ENCODE results near the gene B3GALNT2.
"Not testable (repeated sequence)": the region's sequence is repeated elsewhere in the genome, so short reads cannot be mapped to it uniquely, and the experiment has no call there.

The B3GALNT2 gene

DNA sequence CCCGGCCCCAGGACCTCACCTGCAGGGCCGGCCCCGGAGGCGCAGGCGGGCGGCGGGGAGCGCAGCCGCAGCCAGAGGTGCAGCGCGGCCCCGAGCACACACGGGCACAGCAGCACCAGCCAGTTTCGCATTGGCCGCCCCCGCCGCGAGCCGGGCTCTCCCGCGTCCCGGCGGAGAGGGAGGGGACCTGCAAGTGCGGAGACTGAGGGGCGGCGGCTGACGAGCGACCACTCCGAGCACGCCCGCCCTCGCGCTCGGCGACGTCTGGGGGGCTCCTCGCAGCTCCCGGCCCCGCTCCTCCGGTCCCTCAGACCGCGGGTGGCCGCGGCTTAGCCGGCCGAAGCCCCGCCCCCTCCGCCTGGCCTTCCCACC, at the start of gene B3GALNT2:
Gene B3GALNT2, minus strand, starts transcription at position 331 of the 372 bp plus-strand sequence. Its CDS starts 200 bp downstream, at position 131.
- no peak for DNase-seq

DNA sequence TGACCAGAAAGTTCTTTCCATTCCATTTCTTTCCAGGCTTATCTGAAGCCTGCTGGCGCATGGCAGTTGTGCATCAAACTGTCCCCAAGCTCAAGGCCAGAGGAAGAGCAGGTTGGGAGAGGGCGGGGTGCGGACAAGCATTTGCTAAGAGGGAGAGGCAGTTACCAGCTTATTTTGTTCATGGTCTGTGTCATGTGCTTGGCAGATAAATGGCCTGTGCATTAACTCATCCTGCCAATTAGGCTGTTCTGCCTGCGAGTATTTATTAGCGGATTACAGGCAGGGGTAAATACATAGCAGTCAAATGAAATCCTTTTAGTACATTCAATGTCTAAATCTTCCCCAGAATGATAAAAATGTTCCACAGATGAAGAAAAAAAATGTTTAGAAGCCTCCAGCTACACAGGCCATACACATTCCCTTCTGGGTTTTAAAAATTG, 48.9 kb upstream of the B3GALNT2 start:
- no peak for DNase-seq

DNA sequence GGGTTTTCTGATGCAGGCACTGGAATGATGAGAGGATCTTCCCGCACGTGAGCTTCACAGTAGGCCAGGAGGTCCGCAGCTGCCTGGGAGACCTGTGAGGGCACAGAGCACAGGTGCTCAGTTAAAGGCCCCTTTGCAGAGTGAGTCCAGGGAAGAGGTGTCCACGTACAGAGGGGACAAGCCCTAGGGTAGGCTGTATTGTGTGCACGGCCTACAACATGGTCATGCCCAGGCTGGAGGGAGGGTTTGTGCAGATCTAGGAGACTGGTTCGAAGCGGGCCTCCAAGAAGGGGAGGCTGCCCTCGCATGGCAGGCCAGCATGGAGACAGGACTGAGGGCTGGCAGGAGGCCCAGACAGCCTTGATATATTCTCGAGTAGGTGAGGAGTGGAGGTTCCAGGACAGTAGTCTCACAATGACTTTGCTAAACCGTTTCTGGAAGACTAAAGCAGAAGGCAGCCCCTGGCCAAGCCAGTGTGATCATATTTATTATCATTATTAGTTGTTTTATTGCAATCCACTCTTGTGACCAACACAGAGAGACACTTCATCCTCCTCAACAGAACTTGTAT, 48.0 kb upstream of the B3GALNT2 start:
- no peak for DNase-seq

DNA sequence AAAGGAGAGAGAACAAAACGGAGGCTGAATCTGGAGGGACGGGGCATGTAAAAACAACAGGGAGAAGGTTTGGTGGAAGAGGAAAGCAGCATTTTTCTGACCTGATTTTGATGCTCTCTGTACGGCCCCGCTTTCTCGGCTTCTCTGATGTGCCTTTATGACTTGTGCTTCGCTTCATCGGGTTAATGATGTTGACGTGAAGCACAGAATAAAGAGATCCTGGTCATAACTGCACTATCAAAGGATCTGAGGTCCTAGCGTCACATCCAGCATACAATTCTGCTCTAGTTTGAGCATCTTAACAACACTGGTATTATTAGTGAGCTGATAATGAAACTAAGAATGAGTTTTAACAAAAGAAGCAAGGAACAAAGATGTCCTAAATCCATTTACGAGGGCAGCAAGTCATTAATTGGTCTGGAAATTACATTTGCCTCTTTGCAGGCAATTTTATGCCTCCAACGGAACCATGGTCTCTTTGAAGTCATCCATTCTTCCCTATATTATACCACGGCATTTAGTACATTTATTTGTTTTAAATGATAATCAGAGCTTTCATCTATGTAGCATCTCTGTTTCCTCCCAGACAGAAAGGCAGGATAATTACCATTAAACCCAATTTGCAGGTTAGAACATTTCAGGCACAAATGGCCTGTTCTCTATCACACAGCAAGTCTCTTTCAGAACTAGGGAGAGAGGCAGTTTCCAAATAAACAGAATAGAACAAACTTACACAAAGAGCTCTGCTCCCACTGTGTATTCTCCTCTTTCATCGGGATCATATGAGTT, 45.3 kb upstream of the B3GALNT2 start:
- no peak for DNase-seq

DNA sequence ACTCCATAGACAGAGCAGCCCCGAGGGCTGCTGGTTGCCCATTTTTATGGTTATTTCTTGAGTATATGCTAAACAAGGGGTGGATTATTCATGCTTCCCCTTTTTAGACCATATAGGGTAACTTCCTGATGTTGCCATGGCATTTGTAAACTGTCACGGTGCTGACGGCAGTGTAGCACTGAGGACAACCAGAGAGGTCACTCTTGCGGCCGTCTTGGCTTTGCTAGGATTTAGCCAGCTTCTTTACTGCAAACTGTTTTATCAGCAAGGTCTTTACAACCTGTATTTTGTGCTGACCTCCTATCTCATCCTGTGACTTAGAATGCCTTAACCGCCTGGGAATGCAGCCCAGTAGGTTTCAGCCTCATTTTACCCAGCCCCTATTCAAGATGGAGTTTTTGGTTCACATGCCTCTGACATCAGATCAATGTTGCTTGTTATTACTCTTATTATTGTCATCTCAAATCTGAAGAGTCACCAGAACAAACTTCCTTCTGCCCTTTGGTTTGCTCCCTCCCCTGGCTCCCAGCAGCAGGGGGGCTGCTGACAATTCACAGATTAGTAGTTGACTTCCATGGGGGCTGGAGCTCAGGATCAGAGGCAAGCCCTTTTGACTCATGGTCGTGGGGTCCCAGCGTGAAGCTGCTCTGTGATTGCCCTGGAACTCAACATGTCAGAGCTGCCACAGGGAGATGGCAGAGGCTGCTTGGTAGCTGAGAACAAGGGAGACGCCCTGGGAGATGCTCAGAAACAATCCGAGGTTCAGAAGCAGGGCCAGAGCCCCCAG, 42.3 kb upstream of the B3GALNT2 start:
- DNase-seq = not testable (repeated sequence)

DNA sequence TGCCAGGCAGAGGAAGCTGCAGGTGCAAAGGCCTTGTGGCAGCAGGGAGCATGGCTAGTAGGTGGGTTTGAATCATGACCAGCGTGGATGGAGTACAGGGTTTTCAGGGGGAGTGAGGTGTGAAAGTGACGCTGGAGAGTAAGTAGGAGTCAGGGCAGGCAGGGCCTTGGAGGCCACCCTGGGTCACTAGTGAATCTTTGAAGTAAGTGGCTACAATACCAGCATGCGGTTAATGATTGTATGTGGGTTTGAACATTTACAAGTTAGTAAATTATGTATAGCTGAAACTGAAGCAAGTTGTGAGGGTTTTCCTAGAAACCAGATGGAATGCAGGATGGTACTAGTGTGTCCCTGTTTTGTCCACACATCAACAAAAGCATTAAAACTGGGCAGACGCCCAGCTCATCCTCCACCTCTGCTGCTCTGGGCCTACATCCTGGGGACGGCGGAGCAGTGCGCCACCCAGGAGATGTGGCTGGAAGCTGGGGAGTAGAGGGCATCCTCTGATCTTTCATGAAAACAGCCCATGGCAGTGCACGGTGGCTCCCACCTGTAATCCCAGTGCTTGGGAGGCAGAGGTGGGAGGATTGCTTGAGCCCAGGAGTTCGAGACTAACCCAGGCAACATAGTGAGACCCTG, 41.2 kb upstream of the B3GALNT2 start:
- DNase-seq = no peak

DNA sequence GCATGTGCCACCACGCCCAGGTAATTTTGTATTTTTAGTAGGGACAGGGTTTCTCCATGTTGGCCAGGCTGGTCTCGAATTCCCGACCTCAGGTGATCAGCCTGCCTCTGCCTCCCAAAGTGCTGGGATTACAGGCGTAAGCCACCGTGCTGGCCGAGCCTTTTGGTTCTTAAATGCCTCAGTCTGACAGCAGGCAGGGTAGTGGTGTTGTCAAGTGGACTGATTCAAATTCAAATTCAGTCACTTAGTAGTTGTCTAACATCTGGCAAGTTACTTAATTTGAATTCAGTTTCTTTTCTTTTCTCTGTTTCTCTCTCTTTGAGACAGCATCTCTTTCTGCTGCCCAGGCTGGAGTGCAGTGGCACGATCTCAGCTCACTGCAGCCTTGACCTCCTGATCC, 38.6 kb upstream of the B3GALNT2 start:
- DNase-seq = not testable (repeated sequence)

DNA sequence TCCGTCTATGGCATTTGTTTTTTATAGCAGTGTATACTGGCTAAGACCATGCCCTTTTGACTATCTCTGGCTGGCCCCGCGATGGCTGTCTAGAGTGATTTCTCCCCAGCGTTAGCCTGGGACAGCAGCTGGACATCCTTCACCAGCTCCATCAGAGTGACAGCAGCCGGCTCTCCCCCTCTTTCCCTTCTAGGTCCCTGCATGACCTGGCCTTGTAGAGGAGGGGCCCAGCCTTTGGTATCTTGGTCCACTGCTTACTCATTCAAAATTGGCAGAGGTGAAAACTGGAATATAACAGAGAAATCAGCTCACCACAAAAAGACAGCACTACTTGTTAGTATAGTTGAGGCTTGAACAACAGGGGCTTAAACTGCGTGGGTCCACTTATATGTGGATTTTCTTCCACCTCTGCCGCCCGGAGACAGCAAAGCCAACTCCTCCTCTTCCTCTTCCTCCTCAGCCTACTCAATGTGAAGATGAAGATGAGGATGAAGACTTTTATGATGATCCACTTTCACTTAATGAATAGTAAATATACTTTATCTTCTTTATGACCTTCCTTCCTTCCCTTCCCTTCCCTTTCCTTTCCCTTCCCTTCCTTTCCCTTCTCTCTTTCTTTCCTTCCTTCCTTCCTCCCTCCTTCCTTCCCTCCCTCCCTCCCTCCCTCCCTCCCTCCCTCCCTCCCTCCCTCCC, 29.4 kb upstream of the B3GALNT2 start:
- no peak for DNase-seq

DNA sequence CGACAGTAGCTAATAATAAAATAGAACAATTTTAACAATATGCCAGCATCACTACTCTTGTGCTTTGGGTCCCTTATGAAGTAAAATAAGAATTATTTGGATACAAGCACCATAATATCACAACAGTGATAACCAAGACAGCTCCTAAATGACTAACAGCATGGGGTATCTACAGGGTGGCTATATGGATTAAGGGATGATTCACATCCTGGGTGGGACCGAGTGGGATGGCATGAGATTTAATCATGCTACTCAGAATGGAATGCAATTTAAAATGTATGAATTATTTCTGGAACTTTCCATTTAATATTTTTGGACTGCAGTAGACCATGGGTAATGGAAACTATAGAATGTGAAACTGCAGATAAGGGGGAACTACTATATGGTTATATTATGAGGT, 28.1 kb upstream of the B3GALNT2 start:
- DNase-seq = no peak

DNA sequence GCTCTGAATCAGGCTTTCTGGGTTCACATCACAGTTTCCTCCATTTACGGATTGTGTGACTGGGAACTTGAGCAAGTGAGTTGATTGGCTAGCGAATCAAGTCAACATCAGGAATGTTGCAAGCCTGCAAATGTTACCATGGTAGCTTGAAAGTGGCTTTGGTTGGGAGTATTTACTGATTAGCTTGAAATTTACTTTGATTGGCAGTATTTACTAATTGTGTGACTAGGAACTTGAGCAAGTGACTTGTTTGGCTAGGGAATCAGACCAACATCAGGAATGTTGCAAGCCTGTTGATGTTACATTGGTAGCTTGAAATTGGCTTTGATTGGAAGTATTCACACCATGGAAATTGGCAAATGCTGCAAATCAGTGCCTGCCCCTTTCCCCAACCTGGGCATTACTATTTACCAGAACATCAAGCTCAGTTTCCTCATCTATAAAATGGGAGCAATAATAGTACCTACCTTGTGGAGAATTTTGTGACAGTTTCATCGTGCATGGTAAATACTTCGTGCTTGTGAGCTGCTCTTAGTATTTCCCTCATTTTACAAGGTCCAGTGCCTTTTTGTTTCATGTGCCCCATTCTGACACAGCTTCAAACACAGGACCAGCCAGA, 23.1 kb upstream of the B3GALNT2 start:
- DNase-seq = no peak

DNA sequence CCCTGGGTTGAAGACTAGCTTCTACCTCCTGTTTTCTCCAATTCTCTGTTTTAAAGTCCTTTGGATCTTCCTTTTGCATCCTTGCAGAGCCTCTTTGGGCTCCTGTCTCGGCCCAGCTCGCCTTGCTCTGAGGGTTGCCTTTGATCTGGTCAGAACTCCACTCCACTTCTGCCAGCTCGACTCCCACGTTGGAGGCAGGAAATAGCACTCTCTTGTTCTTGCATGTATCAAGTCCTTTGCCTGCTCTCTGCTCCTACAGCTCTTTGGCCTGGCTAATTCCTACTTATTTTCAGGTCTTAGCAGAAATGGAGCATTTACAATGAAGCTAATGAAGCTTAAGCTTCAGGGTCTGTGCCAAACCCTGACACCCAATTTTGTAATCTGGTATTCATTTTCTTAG, 21.1 kb upstream of the B3GALNT2 start:
- DNase-seq = no peak

DNA sequence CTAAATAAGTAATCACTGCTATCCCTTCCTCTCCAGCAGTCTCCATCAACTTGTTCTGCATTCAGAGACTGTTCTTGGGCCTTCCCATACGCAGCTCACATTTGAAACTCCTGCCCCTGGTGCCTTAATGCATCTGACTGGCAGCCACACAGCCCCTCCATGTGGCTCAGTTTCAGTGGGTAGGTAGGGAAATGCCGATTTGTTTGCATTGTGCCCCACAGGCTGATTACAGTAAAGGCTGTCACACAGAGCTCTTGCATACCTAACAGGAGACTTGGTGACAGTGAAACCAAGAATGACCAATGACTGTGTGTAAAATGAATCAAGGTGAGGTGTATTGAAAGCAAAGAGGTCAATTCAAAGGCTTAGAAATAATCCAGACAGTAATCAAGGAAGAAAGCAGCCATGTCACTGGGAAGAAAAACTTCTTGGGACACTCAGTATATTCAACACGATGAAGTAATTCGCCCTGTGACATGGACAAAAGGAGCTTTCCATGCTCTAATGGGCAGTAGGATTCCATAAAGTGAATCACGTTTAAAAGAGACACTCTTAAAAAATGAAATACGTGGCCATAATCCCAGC, 12.7 kb upstream of the B3GALNT2 start:
- peak; percentile 19 for DNase-seq

DNA sequence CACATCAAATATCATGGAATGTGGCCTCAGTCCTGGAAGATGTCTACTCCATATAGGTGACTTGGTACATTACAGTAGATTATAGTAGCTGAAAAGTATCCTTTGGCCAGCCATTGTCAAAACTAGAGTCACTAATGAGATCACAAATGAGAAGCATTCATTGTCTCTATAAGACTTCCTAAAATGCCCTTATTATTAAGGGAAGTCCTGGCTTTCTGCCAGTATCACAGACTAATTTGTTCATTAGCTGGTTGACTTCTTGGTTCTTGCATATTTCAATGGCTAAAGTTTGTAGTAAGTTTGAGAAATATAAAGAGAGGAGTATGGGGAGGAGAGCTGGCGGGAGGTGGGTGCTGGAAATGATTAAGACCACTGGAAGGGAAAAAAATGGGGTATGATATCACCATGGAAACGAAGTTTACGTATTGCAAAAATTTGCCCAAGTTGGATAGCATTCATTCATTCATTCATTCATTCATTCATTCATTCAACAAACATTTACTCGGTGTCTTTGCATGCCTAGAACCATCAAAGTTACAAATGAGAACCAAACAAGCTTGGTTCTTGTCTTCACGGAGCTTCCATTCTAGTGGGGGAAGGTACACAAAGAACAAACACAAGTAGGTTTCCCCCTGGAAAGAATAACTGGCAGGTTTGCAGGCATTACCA, 11.7 kb upstream of the B3GALNT2 start:
- DNase-seq = peak; percentile 2

DNA sequence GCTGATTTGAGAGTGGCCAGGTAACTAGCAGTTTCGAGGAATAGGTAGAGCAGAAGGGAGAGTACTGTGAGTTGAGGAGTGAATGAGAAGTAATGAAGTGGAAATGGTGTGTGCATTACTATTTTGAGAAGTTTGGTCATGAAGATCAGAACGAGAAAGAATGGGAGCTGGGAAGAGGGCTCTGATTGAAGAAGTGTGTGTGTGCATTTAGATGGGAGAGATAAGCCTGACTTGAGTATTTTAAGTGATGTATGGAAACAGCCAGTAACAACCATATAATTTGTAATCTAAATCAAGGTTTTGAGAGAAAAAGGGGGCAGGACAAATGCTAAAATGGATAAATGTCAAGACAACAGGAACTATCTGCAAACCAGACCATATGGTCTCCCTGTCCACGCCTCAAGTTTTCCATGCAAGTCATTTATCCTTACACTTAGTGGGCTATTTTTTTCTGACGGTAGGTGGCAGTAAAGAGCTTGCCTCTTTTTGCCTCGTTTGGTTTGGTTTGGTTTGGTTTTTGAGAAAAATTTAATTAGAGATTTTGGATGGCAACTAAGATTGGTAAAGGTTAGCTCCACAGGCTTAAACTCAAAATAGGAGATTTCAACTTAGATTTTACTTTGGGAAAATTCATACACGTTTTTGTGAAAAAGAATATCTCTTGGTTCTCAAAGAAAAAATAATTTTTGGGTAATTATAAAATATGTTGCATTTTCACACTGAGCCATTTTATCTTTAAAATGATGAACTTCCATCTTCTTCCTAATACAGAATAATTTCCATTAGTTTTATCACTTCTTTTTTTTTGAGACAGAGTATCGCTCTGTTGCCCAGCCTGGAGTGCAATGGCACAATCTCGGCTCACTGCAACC, 9.5 kb upstream of the B3GALNT2 start:
- peak; percentile 72 for DNase-seq

DNA sequence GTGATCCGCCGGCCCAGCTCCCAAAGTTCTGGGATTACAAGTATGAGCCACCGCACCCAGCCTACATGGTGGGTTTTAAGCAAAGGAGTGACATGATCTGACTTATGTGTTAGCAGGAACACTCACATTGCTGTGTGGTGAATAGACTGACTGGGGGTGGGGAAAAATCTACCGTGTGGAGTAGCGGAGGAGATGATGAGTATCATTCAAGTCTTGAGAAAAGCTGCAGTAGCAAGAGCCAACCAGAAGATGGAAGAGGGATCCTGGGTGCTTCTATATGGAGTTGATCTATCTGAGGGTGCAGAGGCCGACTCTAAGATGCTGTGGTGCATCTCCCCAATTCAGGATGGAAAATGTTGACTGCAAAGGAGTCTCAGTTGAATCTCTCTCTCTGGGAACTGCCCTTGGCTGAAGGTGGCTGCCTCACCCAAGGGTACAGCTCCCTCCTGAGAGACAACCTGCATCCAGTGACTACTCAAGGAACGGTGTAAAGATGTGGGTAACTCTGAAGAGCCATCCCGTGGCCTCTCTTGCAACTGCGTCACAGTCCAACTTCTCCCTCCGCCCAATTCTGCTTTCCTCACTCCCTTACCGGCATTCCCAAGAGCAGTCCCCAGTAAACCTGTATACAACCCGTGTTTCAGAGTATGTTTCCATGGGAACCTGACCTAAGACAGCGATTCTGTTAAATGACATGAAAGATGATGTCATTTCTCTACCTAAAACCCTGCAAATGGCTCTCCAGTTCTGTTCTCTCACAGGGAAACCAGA, 7.4 kb upstream of the B3GALNT2 start:
- DNase-seq = no peak

DNA sequence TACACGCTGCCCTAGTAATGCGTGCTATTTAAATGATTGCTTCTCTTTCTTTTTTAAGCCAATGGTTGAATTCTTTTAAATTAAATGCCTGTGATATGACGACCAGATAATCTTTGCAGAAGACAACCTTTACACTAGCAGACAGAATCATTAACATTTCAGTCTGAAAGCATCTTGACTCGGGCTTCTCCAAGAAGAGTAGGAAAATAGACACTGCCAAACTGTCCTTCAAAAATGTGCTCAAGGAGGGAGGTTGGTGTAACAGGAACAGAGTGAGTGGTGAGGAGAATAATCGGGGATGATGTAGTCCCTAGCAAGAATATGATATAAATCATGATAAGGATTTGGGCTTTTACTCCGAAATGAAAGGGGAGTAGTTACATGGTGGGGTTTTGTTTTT, 6.6 kb upstream of the B3GALNT2 start:
- no peak for DNase-seq

DNA sequence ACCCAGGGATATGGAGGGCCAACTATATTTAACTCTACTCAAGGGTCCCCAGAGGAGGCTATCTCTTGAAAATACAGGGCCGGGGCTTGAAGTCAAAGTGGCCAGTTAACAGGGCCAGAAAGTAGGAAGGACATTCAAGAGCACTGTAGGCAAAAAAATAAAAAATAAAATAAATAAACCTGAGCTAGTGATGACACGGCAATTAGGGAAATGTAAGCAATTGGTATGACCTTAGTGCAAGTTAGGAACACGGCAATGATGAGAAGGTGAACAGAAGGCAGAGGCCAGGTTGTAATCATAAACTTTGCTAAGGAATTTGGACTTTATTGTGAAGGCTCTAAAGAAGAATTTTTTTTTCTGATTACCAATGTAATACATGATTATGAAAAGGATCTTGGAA, 3.4 kb upstream of the B3GALNT2 start:
- DNase-seq = no peak

DNA sequence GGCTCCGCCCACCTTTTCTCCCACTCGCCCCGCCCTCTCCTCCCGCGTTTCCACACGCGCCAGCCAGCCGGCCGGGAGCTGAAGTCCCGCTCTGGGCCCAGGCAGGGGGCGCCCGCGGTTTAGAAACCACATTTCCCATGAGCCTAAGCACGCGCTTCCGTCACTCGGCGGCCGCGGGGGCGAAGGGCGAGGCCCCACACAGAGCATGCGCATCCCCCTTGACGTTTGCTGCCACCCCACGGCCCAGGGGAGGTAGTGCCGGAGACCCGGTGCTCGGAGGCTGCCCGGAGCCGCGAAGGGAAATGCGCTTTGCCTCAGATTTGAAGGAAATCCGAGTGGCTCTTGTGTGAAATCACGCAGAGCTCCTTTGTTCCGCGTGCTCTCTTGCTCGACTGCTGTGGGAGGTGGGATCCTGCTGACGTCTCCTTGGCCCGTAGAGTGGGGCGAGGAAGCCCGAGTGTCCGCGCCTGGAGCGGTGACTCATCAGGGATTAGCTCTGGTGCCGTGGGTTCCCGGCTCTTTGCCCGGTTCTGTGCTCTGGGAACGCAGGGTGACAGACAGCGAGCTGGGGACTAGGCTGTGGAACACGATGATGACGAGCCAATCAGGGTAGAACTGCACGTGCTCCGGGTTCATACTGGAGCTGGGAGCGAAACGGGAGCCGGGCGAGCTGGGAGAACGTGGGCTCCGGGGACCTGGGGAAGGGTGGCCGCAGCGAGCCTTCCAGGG, 406 bp upstream of the B3GALNT2 start:
- peak; percentile 98 for DNase-seq

Measured in NCI-H69 (cell line).